ENCODE measurements around the gene DDX59. TPM values are rescaled to one million over a fixed set of nuclear protein-coding genes. Genes with fewer than 3 reads are reported as not detected.

Gene DDX59
- 12.3 to 15.5 TPM (median 13.5 TPM) in 5 replicates for total RNA-seq (2022; extraction: Qiagen RNA extraction; ENCODE audit: low read depth)

GRCh38 chr1:200669314-200670241, at the start of gene DDX59:
DDX59 (minus strand) TSS chr1:200669907; CDS start chr1:200666740, 3,167 bp downstream.

GRCh38 chr1:200620273-200621131, 49.2 kb downstream of the DDX59 start, which contains the start of gene KIF14:
KIF14 (minus strand) TSS chr1:200620751; CDS start chr1:200618723, 2,028 bp downstream.

Other genes with a start within 250 kb of the DDX59 start
- 6.5 to 12.0 TPM (median 10.2 TPM) in 5 replicates for gene KIF14, start 49.2 kb downstream of the DDX59 start, total RNA-seq (2022; extraction: Qiagen RNA extraction; ENCODE audit: low read depth)
- gene CAMSAP2, start 69.0 kb upstream of the DDX59 start, total RNA-seq (2022; extraction: Qiagen RNA extraction; ENCODE audit: low read depth): 14.0 to 21.3 TPM (median 20.5 TPM) in 5 replicates
- gene GPR25, start 203.1 kb upstream of the DDX59 start, total RNA-seq (2022; extraction: Qiagen RNA extraction; ENCODE audit: low read depth): not detected in 5 replicates
- gene INAVA, start 225.0 kb upstream of the DDX59 start, total RNA-seq (2022; extraction: Qiagen RNA extraction; ENCODE audit: low read depth): 43.6 to 60.0 TPM (median 49.4 TPM) in 5 replicates

All from A549 treated with GW870086 at 1 μM for 4 hours (cell line).